Epithelial cell of esophagus (primary cell): ENCODE data around the gene TTYH1.

Experiments used
- DNase-seq: peaks from one replicate; pipeline ENCODE4 v3.0.0; 2010; ENCODE audit warnings: low read depth
- H3K4me3 ChIP-seq: 2 replicates; pipeline ENCODE4 v1.5.1; 2011; ENCODE audit warnings: mild to moderate bottlenecking, low read length, control low read depth
- TF ChIP-seq, protein P1 (sequence below): IDR thresholded peaks from 2 replicates; pipeline ENCODE4 v1.5.1; 2011; ENCODE audit warnings: low read depth, mild to moderate bottlenecking, low read length, control low read depth, inconsistent platforms; ENCODE audit not compliant: insufficient read depth; ENCODE audit errors: missing control alignments

TTYH1 gene

DNA sequence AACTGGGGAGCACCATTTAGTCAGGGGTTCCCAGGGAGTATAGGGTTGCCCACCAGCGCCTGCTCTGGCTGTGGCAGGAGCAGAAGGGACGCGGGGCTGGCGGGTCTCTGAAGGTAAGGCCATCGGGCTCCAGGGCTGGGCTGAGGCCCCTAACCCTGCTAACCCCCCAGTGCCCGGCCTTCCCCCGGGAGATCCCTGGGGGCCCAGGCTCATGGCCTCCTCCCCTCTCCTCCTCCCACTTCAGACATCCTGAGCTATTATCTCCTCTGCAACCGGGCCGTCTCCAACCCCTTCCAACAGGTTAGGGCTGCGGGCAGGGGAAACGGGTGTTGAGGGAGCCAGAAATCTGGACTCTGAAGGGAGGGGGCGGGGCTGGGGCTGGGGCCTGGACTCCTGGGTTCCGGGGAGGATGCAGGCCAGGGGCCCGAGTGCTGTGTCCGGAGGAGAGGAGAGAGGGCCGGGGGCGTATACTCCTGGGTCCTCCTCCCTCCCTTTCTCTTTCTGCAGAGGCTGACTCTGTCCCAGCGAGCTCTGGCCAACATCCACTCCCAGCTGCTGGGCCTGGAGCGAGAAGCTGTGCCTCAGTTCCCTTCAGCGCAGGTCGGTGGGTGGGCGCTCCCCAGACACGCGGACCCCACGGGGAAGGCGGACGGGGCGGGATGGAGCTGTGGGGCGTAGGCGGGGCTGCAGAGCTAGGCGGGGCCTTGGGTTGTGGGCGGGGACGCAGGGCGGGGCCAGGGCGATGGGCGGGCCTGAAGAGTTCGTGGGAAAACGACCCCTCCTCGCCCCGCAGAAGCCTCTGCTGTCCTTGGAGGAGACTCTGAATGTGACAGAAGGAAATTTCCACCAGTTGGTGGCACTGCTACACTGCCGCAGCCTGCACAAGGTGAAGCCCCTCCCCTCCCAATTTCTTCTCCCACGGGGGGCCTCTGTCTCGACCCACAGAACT is 15.3 kb downstream of the TTYH1 start:
- DNase-seq, result peak; percentile 37
- TF ChIP-seq, protein P1, sequence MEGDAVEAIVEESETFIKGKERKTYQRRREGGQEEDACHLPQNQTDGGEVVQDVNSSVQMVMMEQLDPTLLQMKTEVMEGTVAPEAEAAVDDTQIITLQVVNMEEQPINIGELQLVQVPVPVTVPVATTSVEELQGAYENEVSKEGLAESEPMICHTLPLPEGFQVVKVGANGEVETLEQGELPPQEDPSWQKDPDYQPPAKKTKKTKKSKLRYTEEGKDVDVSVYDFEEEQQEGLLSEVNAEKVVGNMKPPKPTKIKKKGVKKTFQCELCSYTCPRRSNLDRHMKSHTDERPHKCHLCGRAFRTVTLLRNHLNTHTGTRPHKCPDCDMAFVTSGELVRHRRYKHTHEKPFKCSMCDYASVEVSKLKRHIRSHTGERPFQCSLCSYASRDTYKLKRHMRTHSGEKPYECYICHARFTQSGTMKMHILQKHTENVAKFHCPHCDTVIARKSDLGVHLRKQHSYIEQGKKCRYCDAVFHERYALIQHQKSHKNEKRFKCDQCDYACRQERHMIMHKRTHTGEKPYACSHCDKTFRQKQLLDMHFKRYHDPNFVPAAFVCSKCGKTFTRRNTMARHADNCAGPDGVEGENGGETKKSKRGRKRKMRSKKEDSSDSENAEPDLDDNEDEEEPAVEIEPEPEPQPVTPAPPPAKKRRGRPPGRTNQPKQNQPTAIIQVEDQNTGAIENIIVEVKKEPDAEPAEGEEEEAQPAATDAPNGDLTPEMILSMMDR, result peak; percentile 15
- H3K4me3 ChIP-seq, result peak overlapping the region; percentile 20

DNA sequence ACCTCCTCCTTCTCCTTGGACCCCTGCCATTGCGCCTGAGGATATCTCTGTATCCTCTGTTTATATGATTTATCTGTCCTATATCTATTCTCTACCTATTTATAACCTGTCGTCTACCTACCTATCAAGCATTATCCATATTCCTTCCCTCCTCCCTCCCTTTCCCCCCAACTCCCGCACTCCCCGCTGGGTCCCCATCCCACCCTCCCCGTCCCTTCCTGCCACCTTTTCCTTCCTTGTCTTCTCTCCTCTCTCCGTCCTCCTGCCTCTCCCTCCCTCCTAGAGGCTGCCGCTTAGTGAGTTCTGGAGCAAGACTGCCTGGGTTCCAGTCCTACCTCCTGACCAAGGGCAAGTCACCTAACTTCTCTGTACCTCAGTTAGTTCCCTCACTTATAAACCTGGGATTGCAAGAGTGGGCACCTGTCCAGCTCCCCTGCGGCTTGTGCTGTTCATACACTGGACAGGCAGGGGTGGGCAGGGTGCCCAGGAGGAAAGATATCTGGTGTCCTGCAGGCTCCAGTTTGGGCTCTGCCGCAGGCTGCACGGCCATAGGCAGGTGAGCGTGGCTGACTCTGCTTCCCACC is 16.1 kb downstream of the TTYH1 start:
- DNase-seq, result peak; percentile 38
- peak overlapping the region; percentile 20 for H3K4me3 ChIP-seq
- TF ChIP-seq, protein P1, result no peak

DNA sequence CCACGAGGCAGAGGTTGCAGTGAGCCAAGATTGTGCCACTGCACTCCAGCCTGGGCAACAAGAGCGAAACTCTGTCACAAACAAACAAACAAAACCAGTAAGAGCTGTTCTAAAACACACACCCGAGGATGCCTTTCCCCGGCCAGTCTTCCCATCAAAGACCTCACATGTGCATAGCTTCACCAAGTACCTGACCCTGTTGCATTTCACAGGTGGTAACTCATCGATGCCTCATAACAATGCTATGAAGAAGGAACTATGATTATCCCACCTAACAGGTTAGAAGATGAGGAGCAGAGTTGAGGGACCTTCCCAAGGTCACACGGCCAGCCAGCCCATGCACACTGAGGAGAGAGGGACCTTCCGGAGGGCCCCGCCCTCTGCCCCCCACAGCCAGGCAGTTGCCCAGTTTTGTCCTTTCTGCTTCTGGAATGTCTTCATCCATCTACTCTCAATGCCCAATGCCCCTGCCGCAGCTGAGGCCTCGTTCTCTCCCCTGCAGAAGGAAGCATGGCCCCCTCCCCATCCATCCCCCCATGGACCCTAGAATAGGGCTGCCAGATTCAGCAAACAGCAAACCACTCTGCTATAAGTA is 17.0 kb downstream of the TTYH1 start:
- no peak overlapping the region for H3K4me3 ChIP-seq
- TF ChIP-seq, protein P1, result no peak
- peak; percentile 93 for DNase-seq

DNA sequence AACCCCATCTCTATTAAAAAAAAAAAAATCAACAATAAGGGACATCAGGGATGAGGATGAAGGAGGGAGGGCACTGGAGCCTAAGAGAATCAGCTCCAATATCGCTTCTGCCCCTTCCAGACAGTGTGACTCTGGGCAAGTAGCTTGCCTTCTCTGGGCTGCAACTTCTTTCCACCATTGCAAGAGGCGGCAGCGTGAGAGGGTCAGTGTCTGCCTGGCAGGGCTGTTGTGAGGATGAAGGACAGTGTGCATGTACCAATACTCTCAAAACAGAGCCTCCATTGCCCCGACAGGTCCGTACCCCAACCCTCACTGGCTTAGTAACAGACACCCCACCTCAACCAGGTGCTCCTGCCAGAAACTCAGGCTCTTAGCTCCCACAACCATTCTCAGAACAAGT is 18.4 kb downstream of the TTYH1 start:
- TF ChIP-seq, protein P1, result no peak
- H3K4me3 ChIP-seq, result no peak overlapping the region

DNA sequence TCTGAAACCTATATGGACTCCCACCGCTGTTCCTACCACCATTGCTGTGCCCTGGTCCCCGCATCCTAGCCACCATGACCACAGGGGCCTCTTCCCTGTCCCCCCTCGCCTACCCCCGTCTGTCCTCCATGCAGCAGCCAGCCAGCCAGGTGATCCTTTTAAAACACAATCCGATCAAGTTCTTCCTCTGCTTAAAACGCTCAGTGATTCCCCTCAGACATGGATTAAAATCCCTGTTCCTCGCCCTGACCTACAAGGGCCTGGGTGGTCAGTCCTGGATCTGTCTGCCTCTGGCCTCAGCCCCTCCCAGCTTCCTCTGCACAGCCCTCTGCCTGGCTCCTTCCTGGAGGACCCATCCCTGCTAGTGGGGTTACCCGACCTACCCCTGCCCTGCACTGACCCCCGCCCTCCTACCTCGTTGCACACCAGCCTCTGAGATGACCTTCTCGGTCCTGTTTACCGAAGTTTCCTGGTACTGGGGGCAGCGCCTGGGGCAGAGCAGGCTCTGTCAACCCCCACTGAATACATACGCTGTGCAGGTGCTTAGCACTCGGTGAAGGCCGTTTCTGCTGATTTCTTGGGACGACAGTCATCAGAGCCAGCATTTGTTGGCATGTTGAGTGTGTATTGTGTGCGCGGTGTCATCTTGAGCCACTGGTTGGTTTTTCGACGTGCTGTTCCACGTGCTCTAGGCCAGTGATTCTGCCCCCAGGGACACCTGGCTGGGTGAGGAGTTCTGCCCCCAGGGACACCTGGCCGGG is 19.0 kb downstream of the TTYH1 start:
- DNase-seq, result no peak
- TF ChIP-seq, protein P1, result no peak
- H3K4me3 ChIP-seq, result no peak overlapping the region

More for the DNA sequence above, 18.4 kb downstream of the TTYH1 start:
- no peak for DNase-seq

DNA sequence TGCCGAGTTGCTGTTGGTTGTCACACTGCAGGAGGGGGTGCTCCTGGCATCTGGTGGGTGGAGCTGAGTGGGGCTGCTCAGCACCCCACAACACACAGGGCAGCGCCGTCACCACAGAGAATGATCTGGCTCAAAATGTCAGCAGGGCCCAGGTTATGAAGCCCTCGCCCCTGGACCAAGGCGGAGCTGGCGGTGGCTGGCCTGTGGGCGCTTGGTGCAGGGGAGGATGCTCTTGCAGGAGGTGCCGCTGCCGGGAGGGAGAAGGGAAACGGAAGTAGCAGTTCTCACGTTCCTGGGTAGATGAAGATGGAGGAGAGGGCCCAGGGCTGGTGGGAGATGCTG is 19.6 kb downstream of the TTYH1 start:
- H3K4me3 ChIP-seq, result no peak overlapping the region
- TF ChIP-seq, protein P1, result no peak
- no peak for DNase-seq
